Kidney tubule cell (primary cell): ENCODE measurements around the gene PKD2L2.
"Not testable (repeated sequence)": the region's sequence is repeated elsewhere in the genome, so short reads cannot be mapped to it uniquely, and the experiment has no call there.

Experiments
- DNase-seq: peaks from one replicate; pipeline ENCODE4 v3.0.0-alpha.2; 2018; ENCODE audit warnings: low spot score

Gene PKD2L2

DNA sequence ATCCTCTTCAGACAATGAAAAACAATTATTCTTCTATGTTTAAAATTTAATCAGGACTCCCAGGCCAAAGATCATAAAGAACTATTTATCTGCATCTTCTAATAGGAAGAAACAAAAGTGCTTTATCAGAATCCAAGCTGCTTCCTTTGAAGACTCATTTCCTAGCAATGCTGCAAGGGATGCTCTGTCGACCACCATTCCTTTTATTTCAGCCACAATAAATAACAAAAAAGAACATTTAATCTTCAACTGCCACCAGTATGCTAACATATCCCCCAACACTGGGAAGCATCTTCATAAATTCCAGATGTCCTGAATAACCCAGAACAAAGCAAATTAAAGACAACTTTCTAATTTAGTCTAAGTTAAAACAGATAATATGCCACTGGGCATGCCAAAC lies 68.7 kb downstream of the PKD2L2 start:
- peak; percentile 7 for DNase-seq

DNA sequence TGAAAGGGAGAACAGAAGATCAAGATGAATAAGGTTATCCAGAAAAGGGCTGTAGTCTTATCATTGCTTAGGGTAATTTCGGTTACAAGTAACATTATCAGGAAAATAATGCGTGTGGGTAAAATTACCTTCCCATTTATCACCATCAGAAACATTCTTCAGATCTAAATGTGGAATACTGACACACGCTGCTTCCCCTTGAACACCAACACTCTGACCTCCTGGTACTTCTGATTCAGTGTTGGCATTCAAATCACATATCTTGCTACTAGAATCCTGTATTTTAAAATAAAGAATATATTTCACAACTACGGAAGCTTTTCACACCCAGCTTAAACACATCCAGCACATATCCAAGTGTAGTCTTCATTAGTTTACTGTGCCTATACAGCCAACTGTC lies 70.2 kb downstream of the PKD2L2 start:
- DNase-seq = no peak

DNA sequence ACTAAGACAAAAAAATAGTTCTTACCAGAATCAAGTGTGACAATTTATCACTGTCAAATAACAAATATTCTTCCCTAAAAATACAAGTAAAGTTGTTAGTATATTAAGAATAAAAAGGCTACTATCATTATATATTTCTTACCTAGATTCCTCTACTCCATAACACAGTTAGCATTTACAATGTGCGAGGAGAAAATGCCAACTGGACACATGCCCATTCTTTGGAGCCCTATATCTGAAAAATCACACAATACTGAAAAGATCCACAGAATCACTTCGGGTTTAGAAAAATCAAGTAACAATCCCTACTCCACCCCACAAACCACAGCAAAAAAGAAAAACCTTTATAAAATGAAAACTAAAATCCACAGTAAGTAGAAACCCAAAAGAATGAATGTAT lies 70.9 kb downstream of the PKD2L2 start:
- DNase-seq = no peak

DNA sequence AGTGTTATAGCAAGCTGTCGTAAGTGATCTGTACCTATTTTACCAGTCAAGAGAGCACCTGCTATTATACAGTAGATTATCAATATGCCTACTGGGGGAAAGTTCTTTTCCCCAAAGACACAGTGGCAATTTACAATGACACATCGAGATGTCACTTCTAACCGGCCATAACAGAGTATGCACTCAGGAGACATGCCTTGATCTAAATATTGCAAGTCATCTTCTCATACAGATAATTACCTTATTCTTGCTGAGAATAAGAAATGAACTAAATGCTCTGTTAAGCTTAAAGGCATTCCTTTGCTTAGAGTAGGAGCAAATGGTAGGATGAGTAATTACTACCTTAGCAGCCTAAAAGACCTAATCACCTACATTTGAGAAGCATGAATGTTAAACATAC lies 71.6 kb downstream of the PKD2L2 start:
- DNase-seq = peak; percentile 35

DNA sequence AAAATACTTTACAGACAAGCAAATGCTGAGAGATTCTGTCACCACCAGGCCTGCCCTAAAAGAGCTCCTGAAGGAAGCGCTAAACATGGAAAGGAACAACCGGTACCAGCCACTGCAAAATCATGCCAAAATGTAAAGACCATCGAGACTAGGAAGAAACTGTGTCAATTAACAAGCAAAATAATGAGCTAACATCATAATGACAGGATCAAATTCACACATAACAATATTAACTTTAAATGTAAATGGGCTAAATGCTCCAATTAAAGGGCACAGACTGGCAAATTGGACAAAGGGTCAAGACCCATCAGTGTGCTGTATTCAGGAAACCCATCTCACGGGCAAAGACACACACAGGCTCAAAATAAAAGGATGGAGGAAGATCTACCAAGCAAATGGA lies 81.1 kb downstream of the PKD2L2 start:
- not testable (repeated sequence) for DNase-seq

DNA sequence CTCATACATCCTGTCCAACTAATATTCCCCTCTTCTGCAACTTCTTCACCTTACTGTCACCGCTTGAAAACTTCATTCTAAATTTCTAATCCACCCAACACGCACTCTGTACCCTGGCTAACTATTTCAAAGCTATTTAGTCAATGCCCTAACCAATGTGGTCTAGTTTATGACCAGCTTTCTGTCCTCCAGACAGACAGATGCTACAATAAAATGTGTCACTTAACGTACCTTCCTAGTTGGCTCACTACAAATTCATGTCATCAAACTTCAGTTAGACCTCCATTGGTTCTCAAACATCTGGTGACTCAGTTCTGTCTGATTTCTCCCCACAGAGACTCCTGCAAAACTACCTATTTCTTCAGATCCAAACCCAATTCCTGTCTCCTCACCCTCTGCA lies 86.0 kb downstream of the PKD2L2 start:
- no peak for DNase-seq

DNA sequence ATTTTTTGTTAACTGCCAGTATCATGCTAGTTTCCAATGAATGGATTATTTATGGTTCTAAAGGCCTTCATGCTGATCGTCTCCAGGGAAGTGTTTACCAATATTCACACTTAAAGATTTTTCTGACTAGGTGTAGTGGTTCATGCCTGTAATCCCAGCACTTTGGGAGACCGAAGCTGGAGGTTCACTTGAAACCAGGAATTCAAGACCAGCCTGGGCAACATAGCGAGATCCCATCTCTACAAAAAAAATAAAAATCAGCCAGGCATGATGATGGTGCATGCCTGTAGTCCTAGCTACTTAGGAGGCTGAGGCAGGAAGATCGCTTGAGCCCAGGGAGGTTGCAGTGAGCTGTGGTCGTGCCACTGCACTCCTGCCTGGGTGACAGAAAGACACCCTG lies 100.2 kb downstream of the PKD2L2 start:
- no peak for DNase-seq
